ENCODE data around the gene CAPN10.

GRCh38 chr2:240605867-240606743 is 19.6 kb downstream of the CAPN10 start:
- TF ChIP-seq, protein P1, sequence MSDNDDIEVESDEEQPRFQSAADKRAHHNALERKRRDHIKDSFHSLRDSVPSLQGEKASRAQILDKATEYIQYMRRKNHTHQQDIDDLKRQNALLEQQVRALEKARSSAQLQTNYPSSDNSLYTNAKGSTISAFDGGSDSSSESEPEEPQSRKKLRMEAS (IDR thresholded peaks at IDR 0.05) = no peak
- TF ChIP-seq YY1 (IDR thresholded peaks at IDR 0.05; ENCODE audit: low read depth) (no peak), REST (IDR thresholded peaks at IDR 0.05; ENCODE audit: low read depth) (no peak), FOXM1 (IDR thresholded peaks at IDR 0.05; ENCODE audit: borderline replicate concordance, low read depth) (no peak)

Data from Ishikawa (cell line).